NCI-H774 (cell line): ENCODE data around the gene TNN.

Experiments
- DNase-seq: peaks from one replicate; lab custom pipeline; 2025; lab: John Stamatoyannopoulos, UW

TNN gene

GRCh38 chr1:175116210-175116798 is 48.7 kb downstream of the TNN start:
- DNase-seq: no peak

DNA sequence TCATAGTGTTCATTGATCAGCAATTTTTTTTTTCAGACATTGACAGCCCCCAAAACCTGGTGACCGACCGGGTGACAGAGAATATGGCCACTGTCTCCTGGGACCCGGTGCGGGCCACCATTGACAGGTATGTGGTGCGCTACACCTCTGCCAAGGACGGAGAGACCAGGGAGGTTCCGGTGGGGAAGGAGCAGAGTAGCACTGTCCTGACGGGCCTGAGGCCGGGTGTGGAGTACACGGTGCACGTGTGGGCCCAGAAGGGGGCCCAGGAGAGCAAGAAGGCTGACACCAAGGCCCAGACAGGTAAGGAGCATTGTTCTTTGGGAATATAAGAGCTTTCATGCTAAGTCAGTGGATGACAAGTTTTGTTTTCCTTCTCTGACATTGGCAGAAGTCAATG is 49.3 kb downstream of the TNN start:
- DNase-seq: no peak

- DNase-seq: no peak
Observed at GRCh38 chr1:175118375-175119367, 51.0 kb downstream of the TNN start.

GRCh38 chr1:175120511-175120910 is 52.9 kb downstream of the TNN start:
- DNase-seq: no peak

- no peak for DNase-seq
Observed at GRCh38 chr1:175124861-175125260, 57.2 kb downstream of the TNN start.

GRCh38 chr1:175126347-175126746 is 58.7 kb downstream of the TNN start:
- DNase-seq: no peak

DNA sequence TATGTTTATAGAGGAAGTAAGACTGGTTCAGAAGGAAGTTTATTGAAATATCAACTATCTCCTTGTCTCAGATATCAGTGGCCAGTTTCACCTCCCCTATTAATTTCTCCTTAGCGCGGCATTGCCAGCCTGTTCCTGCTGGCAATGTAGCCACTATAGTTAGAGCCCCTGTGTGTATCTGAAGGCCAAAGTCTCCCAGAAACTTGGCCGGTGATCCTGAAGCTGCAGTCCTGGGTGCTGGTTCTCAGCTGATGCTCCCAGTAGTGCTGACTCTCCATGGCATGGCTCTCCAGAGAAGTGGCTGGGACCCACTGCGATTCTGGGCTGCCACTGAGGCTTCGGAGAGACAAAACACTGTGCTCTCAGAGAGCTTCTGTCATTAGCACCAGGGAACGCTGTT is 59.9 kb downstream of the TNN start:
- no peak for DNase-seq

GRCh38 chr1:175128523-175128922 is 60.9 kb downstream of the TNN start:
- DNase-seq: no peak

GRCh38 chr1:175129182-175129581 is 61.5 kb downstream of the TNN start:
- DNase-seq: no peak

- DNase-seq: no peak
Observed at GRCh38 chr1:175129644-175129996, 62.0 kb downstream of the TNN start.

DNA sequence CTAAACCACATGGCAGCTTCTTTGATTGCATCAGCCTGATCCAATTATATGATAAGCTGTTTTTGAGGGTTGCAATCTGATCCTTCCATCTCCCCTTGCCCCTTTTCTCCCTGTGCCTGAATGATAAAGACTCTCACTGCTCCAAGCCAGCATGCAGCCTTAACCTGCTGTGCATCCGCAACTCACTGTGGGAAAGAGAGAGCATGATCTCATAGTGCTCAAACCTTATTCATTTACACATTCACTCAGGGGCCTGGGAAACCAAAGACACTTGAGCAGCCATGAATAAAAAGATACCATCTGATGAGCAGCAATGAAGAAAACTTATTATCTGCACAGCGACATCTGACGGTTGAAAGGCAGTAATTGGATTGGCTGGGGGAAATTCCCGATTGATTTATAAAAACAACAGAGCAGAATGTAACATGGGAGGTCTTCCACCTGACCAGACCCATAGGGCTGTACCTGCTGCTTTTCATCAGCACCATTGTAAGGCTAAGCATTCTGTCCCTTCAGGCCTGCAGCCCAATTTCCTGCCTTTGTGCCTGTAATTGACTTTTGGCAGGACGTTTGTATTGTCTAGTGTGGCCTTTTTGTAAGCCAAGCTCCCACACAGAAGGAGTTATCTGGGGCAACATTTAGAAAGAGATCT is 62.5 kb downstream of the TNN start:
- no peak for DNase-seq

DNA sequence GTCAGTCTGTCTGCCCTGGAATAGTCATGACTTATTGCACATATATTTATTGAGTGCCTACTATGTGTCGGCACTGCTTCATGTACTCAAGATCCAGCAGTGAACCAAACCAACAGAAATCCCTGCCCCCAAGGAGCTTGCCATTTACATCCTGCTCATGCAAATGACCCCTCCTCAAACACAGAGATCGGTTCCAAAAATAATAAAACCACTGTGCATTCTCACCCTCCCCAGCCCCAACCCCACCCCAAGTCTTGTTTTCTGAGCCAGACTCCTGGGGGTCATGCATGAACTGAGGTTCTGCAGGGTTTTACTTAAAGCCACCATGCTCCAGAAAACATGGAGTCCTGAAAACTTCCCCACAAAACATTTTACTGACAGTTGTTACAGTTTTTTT is 63.0 kb downstream of the TNN start:
- no peak for DNase-seq

GRCh38 chr1:175131095-175131494 is 63.5 kb downstream of the TNN start:
- no peak for DNase-seq

GRCh38 chr1:175132436-175132835 is 64.8 kb downstream of the TNN start:
- no peak for DNase-seq

- no peak for DNase-seq
Observed at GRCh38 chr1:175133673-175134435, 66.2 kb downstream of the TNN start.

GRCh38 chr1:175134500-175134899 is 66.9 kb downstream of the TNN start:
- no peak for DNase-seq

DNA sequence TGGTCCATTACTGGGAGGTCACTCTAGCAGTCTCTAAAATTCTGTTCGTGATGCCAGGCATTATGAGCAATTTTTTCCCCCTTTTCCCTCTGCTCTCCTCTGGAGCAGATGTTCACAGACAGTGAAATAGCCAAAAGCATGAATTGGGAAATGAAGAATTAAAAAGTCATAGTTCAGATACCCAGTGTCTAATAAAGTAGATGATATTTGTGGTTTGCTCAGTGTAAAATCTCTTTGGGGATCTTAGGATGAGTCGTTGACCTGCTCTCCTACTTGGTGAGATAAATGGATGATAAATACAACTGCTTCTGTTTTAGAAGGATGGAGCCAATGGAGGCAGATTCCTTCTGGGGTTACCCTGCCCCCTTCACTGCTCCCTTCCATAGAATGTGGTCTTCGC is 68.6 kb downstream of the TNN start:
- no peak for DNase-seq

DNA sequence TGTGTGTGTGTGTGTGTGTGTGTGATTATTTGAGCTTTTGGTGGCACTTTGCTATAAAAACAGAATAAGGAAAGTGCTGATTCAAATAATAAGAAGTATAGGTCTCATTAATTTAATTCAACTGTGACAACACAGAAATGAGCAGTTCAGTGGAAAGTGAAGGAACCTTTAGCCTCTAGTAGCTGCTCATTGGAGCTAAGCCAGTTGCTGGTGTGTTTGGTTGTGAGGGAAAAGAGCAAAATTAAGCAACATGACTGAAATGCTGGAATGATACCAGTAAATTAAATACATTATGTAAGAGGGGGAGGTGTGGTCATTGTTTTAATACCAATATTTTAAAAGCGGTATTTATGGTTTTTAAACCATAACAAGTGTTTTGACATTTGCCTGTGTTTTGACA is 69.7 kb downstream of the TNN start:
- DNase-seq: no peak

DNA sequence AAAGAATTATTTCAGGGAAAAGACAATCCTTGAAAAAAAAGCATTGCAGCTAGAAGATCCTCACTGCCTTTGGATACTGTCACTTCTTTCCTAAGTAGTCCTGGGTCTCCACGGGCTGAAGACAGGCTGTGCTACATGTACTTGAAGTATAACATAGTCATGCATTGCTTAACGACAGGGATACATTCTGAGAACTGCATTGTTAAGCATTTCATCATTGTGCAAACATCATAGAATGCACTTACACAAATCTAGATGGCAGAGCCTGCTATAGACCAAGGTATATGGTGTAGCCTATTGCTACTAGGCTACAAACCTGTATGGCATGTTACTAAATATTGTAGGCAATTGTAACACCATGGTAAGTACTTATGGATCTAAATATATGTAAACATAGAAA is 70.9 kb downstream of the TNN start:
- no peak for DNase-seq

GRCh38 chr1:175145899-175146528 is 78.4 kb downstream of the TNN start:
- DNase-seq: no peak

GRCh38 chr1:175146529-175147213 is 79.0 kb downstream of the TNN start:
- peak; percentile 60 for DNase-seq
